ENCODE results near the gene SGPP2. TPM values are rescaled to one million over a fixed set of nuclear protein-coding genes. Genes with fewer than 3 reads are reported as not detected.

SGPP2 gene
- total and polyA plus RNA-seq, 2 donors = 4.4 to 5.4 TPM

DNA sequence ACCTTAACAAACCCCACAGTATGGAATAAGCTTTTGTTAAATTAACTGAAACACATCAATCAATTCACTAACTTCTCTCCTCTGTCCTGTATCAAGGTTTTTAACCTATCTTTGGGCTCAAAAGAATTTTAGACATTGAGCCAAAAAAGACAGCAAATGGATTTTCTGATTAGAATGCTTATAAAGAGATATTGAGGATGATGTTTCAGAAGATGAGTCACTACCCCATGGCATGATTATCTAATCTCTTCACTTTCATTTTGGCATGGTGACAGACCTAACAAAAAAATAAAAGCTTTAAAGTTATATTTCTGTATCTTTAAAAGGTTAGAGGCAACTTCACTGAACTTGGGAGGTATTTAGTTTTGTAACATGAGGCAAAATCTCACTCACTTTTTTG, 55.5 kb downstream of the SGPP2 start:
- no peaks in the 10 kb centered on the region for H3K36me3 ChIP-seq (ENCODE audit: control insufficient read depth in 2 of 2, insufficient read depth in 2 of 2, low read length in 1 of 2)
- no peak for DNase-seq (ENCODE audit: low read depth in 6 of 9, low spot score in 9 of 9)
- H3K4me1 ChIP-seq (ENCODE audit: control insufficient read depth in 2 of 2, insufficient read depth in 2 of 2, low read length in 2 of 2) = peaks cover 0 to 2% of the 10 kb centered on the region in 2 donors
- no peaks in the 10 kb centered on the region for H3K27me3 ChIP-seq (ENCODE audit: control insufficient read depth in 2 of 2, insufficient read depth in 1 of 2, low read length in 1 of 2)
- H3K27ac ChIP-seq (ENCODE audit: low read depth in 1 of 2, low read length in 1 of 2) = no peak overlapping the region
- H3K4me3 ChIP-seq (ENCODE audit: low read length in 2 of 2) = no peak overlapping the region
- no peaks in the 10 kb centered on the region for H3K9me3 ChIP-seq (ENCODE audit: control insufficient read depth in 2 of 2, insufficient read depth in 1 of 2, low read length in 1 of 2)

- Histone ChIP-seq H3K4me3 (ENCODE audit: low read length in 2 of 2) (no peak overlapping the region), H3K36me3 (ENCODE audit: control insufficient read depth in 2 of 2, insufficient read depth in 2 of 2, low read length in 1 of 2) (no peaks in the 10 kb centered on the region), H3K27ac (ENCODE audit: low read depth in 1 of 2, low read length in 1 of 2) (peak overlapping the region in 1 of 2 donors; percentile 26), H3K27me3 (ENCODE audit: control insufficient read depth in 2 of 2, insufficient read depth in 1 of 2, low read length in 1 of 2) (no peaks in the 10 kb centered on the region), H3K4me1 (ENCODE audit: control insufficient read depth in 2 of 2, insufficient read depth in 2 of 2, low read length in 2 of 2) (peaks cover 0 to 2% of the 10 kb centered on the region in 2 donors), H3K9me3 (ENCODE audit: control insufficient read depth in 2 of 2, insufficient read depth in 1 of 2, low read length in 1 of 2) (no peaks in the 10 kb centered on the region)
- 93% methylated on average over 5 of the region's 5 CpGs for WGBS
- DNase-seq (ENCODE audit: low read depth in 6 of 9, low spot score in 9 of 9) = no peak
Observed at GRCh38 chr2:222480497-222480896, 56.2 kb downstream of the SGPP2 start.

GRCh38 chr2:222481941-222482340, 57.6 kb downstream of the SGPP2 start:
- no peak overlapping the region for H3K4me3 ChIP-seq (ENCODE audit: low read length in 2 of 2)
- peaks cover 0 to 2% of the 10 kb centered on the region in 2 donors for H3K4me1 ChIP-seq (ENCODE audit: control insufficient read depth in 2 of 2, insufficient read depth in 2 of 2, low read length in 2 of 2)
- H3K9me3 ChIP-seq (ENCODE audit: control insufficient read depth in 2 of 2, insufficient read depth in 1 of 2, low read length in 1 of 2) = no peaks in the 10 kb centered on the region
- DNase-seq (ENCODE audit: low read depth in 6 of 9, low spot score in 9 of 9) = no peak
- no peak overlapping the region for H3K27ac ChIP-seq (ENCODE audit: low read depth in 1 of 2, low read length in 1 of 2)
- no peaks in the 10 kb centered on the region for H3K36me3 ChIP-seq (ENCODE audit: control insufficient read depth in 2 of 2, insufficient read depth in 2 of 2, low read length in 1 of 2)
- no peaks in the 10 kb centered on the region for H3K27me3 ChIP-seq (ENCODE audit: control insufficient read depth in 2 of 2, insufficient read depth in 1 of 2, low read length in 1 of 2)

- Histone ChIP-seq H3K4me3 (ENCODE audit: low read length in 2 of 2) (no peak overlapping the region), H3K9me3 (ENCODE audit: control insufficient read depth in 2 of 2, insufficient read depth in 1 of 2, low read length in 1 of 2) (no peaks in the 10 kb centered on the region), H3K4me1 (ENCODE audit: control insufficient read depth in 2 of 2, insufficient read depth in 2 of 2, low read length in 2 of 2) (no peaks in the 10 kb centered on the region), H3K27me3 (ENCODE audit: control insufficient read depth in 2 of 2, insufficient read depth in 1 of 2, low read length in 1 of 2) (no peaks in the 10 kb centered on the region), H3K36me3 (ENCODE audit: control insufficient read depth in 2 of 2, insufficient read depth in 2 of 2, low read length in 1 of 2) (no peaks in the 10 kb centered on the region), H3K27ac (ENCODE audit: low read depth in 1 of 2, low read length in 1 of 2) (no peak overlapping the region)
- 57% methylated on average over 3 of the region's 3 CpGs for WGBS
- DNase-seq (ENCODE audit: low read depth in 6 of 9, low spot score in 9 of 9) = no peak
Observed at GRCh38 chr2:222483513-222484039, 59.2 kb downstream of the SGPP2 start.

GRCh38 chr2:222485367-222486211, 61.2 kb downstream of the SGPP2 start:
- H3K27ac ChIP-seq (ENCODE audit: low read depth in 1 of 2, low read length in 1 of 2) = no peak overlapping the region
- DNase-seq (ENCODE audit: low read depth in 6 of 9, low spot score in 9 of 9) = no peak
- WGBS = 89% methylated on average over 12 of the region's 12 CpGs

DNA sequence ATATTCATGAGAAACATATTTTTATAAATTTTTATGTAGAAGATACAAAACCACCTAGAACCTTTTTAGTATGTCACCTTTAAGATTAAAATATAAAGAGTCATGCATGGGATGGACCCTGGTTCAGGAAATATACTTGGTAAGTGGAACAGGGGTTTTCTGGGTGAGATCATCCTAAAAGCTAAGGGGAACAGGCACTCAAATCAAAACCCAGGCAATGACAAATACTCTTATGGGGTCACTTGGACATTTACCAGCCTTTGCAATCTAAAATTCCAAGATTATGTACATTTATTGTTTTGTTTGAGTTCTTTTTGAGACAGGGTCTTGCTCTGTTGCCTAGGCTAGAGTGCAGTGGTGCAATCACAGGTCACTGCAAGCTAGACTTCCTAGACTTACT, 65.8 kb downstream of the SGPP2 start:
- Histone ChIP-seq H3K9me3 (ENCODE audit: control insufficient read depth in 2 of 2, insufficient read depth in 1 of 2, low read length in 1 of 2) (no peaks in the 10 kb centered on the region), H3K36me3 (ENCODE audit: control insufficient read depth in 2 of 2, insufficient read depth in 2 of 2, low read length in 1 of 2) (no peaks in the 10 kb centered on the region), H3K27ac (ENCODE audit: low read depth in 1 of 2, low read length in 1 of 2) (no peak overlapping the region), H3K4me1 (ENCODE audit: control insufficient read depth in 2 of 2, insufficient read depth in 2 of 2, low read length in 2 of 2) (no peaks in the 10 kb centered on the region), H3K4me3 (ENCODE audit: low read length in 2 of 2) (no peak overlapping the region), H3K27me3 (ENCODE audit: control insufficient read depth in 2 of 2, insufficient read depth in 1 of 2, low read length in 1 of 2) (no peaks in the 10 kb centered on the region)
- DNase-seq (ENCODE audit: low read depth in 6 of 9, low spot score in 9 of 9) = no peak

More at GRCh38 chr2:222485367-222486211, 61.2 kb downstream of the SGPP2 start:
- H3K4me1 ChIP-seq (ENCODE audit: control insufficient read depth in 2 of 2, insufficient read depth in 2 of 2, low read length in 2 of 2) = no peaks in the 10 kb centered on the region
- no peak overlapping the region for H3K4me3 ChIP-seq (ENCODE audit: low read length in 2 of 2)
- no peaks in the 10 kb centered on the region for H3K36me3 ChIP-seq (ENCODE audit: control insufficient read depth in 2 of 2, insufficient read depth in 2 of 2, low read length in 1 of 2)
- H3K27me3 ChIP-seq (ENCODE audit: control insufficient read depth in 2 of 2, insufficient read depth in 1 of 2, low read length in 1 of 2) = no peaks in the 10 kb centered on the region
- H3K9me3 ChIP-seq (ENCODE audit: control insufficient read depth in 2 of 2, insufficient read depth in 1 of 2, low read length in 1 of 2) = no peaks in the 10 kb centered on the region

GRCh38 chr2:222492683-222493082, 68.3 kb downstream of the SGPP2 start:
- H3K27me3 ChIP-seq (ENCODE audit: control insufficient read depth in 2 of 2, insufficient read depth in 1 of 2, low read length in 1 of 2) = no peaks in the 10 kb centered on the region
- no peak overlapping the region for H3K4me3 ChIP-seq (ENCODE audit: low read length in 2 of 2)
- no peaks in the 10 kb centered on the region for H3K4me1 ChIP-seq (ENCODE audit: control insufficient read depth in 2 of 2, insufficient read depth in 2 of 2, low read length in 2 of 2)
- H3K9me3 ChIP-seq (ENCODE audit: control insufficient read depth in 2 of 2, insufficient read depth in 1 of 2, low read length in 1 of 2) = no peaks in the 10 kb centered on the region
- H3K36me3 ChIP-seq (ENCODE audit: control insufficient read depth in 2 of 2, insufficient read depth in 2 of 2, low read length in 1 of 2) = no peaks in the 10 kb centered on the region
- H3K27ac ChIP-seq (ENCODE audit: low read depth in 1 of 2, low read length in 1 of 2) = no peak overlapping the region
- no peak for DNase-seq (ENCODE audit: low read depth in 6 of 9, low spot score in 9 of 9)

DNA sequence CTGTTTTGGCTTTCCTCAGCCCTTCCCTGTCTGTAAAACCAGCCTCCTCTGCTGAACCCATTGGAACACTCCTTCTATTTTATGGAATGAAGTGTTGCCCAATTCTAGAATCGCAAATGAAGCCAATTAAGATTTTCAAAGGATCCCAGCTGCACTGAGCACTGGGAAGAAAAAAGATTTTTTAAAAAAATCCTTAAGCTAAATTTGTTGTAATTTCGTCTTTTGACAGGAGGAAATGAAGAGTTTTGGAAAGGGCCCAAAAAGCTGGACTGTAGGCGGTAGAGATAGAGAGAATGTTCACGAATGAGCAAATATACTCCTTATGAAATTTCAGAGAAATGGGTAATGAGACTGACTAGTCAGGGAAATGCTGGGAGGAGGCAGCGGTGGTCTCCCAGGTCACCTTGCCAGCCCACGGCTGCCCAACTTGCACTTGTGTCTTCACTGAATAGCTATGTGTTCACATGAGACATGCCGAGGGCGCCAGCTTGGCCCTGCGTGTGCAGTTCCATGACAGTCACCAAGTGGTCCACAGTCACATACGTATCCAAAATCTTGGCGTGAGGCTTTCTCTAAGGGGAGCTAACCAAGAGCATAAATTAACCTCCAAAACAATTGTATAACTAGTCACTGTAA, 69.9 kb downstream of the SGPP2 start:
- Histone ChIP-seq H3K27me3 (ENCODE audit: control insufficient read depth in 2 of 2, insufficient read depth in 1 of 2, low read length in 1 of 2) (no peaks in the 10 kb centered on the region), H3K36me3 (ENCODE audit: control insufficient read depth in 2 of 2, insufficient read depth in 2 of 2, low read length in 1 of 2) (no peaks in the 10 kb centered on the region), H3K4me1 (ENCODE audit: control insufficient read depth in 2 of 2, insufficient read depth in 2 of 2, low read length in 2 of 2) (no peaks in the 10 kb centered on the region), H3K9me3 (ENCODE audit: control insufficient read depth in 2 of 2, insufficient read depth in 1 of 2, low read length in 1 of 2) (no peaks in the 10 kb centered on the region), H3K4me3 (ENCODE audit: low read length in 2 of 2) (no peak overlapping the region), H3K27ac (ENCODE audit: low read depth in 1 of 2, low read length in 1 of 2) (no peak overlapping the region)
- DNase-seq (ENCODE audit: low read depth in 6 of 9, low spot score in 9 of 9) = no peak
- 84% methylated on average over 11 of the region's 11 CpGs for WGBS

GRCh38 chr2:222495388-222495787, 71.0 kb downstream of the SGPP2 start:
- Histone ChIP-seq H3K4me3 (ENCODE audit: low read length in 2 of 2) (no peak overlapping the region), H3K27ac (ENCODE audit: low read depth in 1 of 2, low read length in 1 of 2) (no peak overlapping the region), H3K4me1 (ENCODE audit: control insufficient read depth in 2 of 2, insufficient read depth in 2 of 2, low read length in 2 of 2) (no peaks in the 10 kb centered on the region), H3K36me3 (ENCODE audit: control insufficient read depth in 2 of 2, insufficient read depth in 2 of 2, low read length in 1 of 2) (no peaks in the 10 kb centered on the region), H3K9me3 (ENCODE audit: control insufficient read depth in 2 of 2, insufficient read depth in 1 of 2, low read length in 1 of 2) (no peaks in the 10 kb centered on the region), H3K27me3 (ENCODE audit: control insufficient read depth in 2 of 2, insufficient read depth in 1 of 2, low read length in 1 of 2) (no peaks in the 10 kb centered on the region)
- no peak for DNase-seq (ENCODE audit: low read depth in 6 of 9, low spot score in 9 of 9)
- 91% methylated on average over 1 of the region's 1 CpG for WGBS
